HCT116 (cell line): Measurements from ENCODE around the gene RIPOR3.

ENCODE experiments used
- CEBPB ChIP-seq: IDR thresholded peaks from 2 replicates; pipeline ENCODE4 v1.6.1; 2012; ENCODE audit warnings: low read depth
- EZH2 ChIP-seq: fragments of 200-600 bp; sonication (generic); IDR thresholded peaks from 2 replicates; pipeline ENCODE4 v1.6.1; 2017; ENCODE audit warnings: antibody characterized with exemption, mixed run types
- POLR2A ChIP-seq: IDR thresholded peaks from 2 replicates; pipeline ENCODE4 v1.7.0; 2011; ENCODE audit warnings: borderline replicate concordance; ENCODE audit not compliant: insufficient read depth, insufficient read length; ENCODE audit errors: extremely low read depth
- REST ChIP-seq: IDR thresholded peaks from 2 replicates; pipeline ENCODE4 v1.6.1; 2012; ENCODE audit warnings: low read depth

- TF ChIP-seq POLR2A: no peak
- TF ChIP-seq REST: no peak
- no peak for TF ChIP-seq EZH2
- no peak for TF ChIP-seq CEBPB
Observed at GRCh38 chr20:50731930-50732690, 40.8 kb upstream of the RIPOR3 start.
